K562 (cell line): Measurements from ENCODE around the gene SEMA6B.

Experiments used
- GTF2A2 ChIP-seq: IDR thresholded peaks from 2 replicates; pipeline ENCODE4 v1.6.1; 2016; ENCODE audit warnings: mild to moderate bottlenecking, missing genetic modification characterization, missing compliant biosample characterization
- OTX1 ChIP-seq: fragments of 450-650 bp; formaldehyde crosslinking; IDR thresholded peaks from 2 replicates; pipeline ENCODE4 v1.4.0; 2022; ENCODE audit warnings: mild to moderate bottlenecking
- TAF1 ChIP-seq: IDR thresholded peaks from 2 replicates; pipeline ENCODE4 v1.6.1; 2011; ENCODE audit warnings: mild to moderate bottlenecking, low read length, moderate library complexity; ENCODE audit not compliant: insufficient read depth, control insufficient read depth, severe bottlenecking; ENCODE audit errors: extremely low read depth
- ZNF12 ChIP-seq: sonication (generic); formaldehyde crosslinking; IDR thresholded peaks from 2 replicates; pipeline ENCODE4 v1.4.0; 2020; ENCODE audit warnings: mild to moderate bottlenecking, missing genetic modification reagents
- ZNF212 ChIP-seq: fragments of 450-650 bp; formaldehyde crosslinking; IDR thresholded peaks from 2 replicates; pipeline ENCODE4 v1.4.0; 2020; ENCODE audit warnings: mild to moderate bottlenecking

- no peak for TF ChIP-seq ZNF212
- no peak for TF ChIP-seq GTF2A2 (tag)
- no peak for TF ChIP-seq OTX1
- no peak for TF ChIP-seq TAF1
- no peak for TF ChIP-seq ZNF12 (CRISPR knock-in tag)
Measured at GRCh38 chr19:4570916-4571304, 11.4 kb upstream of the SEMA6B start.
